Kidney (tissue), 14 donors: ENCODE measurements around the gene NR3C2. TPM values are rescaled to one million over a fixed set of nuclear protein-coding genes. Genes with fewer than 3 reads are reported as not detected.

Experiments
- DNase-seq, 5 donors: peaks; one replicate each; pipeline ENCODE4 v3.0.0-alpha.2; 2013 to 2020
- FAIRE-seq: peaks from 2 replicates; lab custom pipeline; 2012; peaks lifted over from hg19 to GRCh38; lab: Jason Lieb, UNC
- H3K27ac ChIP-seq, 2 donors: one replicate each; pipeline ENCODE4 v1.7.0; 2013; ENCODE audit warnings: low read depth in 2 of 2, low read length in 2 of 2, inconsistent platforms in 1 of 2
- H3K27me3 ChIP-seq: one replicate; pipeline ENCODE4 v1.7.1; 2013; ENCODE audit warnings: low read length, inconsistent platforms; ENCODE audit not compliant: control insufficient read depth, insufficient read depth
- H3K36me3 ChIP-seq, 3 donors: one replicate each; pipeline versions ENCODE4 v1.7.0 to v1.7.1; 2013; ENCODE audit warnings: low read length in 3 of 3, control low read depth in 1 of 3, inconsistent platforms in 1 of 3; ENCODE audit not compliant: insufficient read depth in 3 of 3, control insufficient read depth in 2 of 3
- H3K4me1 ChIP-seq, 3 donors: one replicate each; pipeline versions ENCODE4 v1.7.0 to v1.7.1; 2013; ENCODE audit warnings: low read length in 3 of 3, inconsistent platforms in 1 of 3, low read depth in 1 of 3; ENCODE audit not compliant: control insufficient read depth in 2 of 3, insufficient read depth in 2 of 3
- H3K4me3 ChIP-seq, 3 donors: one replicate each; pipeline versions ENCODE4 v1.7.0 to v1.8.1; 2013; ENCODE audit warnings: low read length in 3 of 3, control low read depth in 1 of 3, inconsistent platforms in 1 of 3
- H3K9ac ChIP-seq, 3 donors: one replicate each; pipeline versions ENCODE4 v1.7.0 to v1.7.1; 2013; ENCODE audit warnings: low read length in 3 of 3, control low read depth in 1 of 3, inconsistent platforms in 1 of 3
- H3K9me3 ChIP-seq, 3 donors: one replicate each; pipeline versions ENCODE4 v1.7.0 to v1.7.1; 2013; ENCODE audit warnings: low read length in 3 of 3, control low read depth in 1 of 3, inconsistent platforms in 1 of 3; ENCODE audit not compliant: control insufficient read depth in 2 of 3, insufficient read depth in 1 of 3
- intact Hi-C: fragments of 100-400 bp; cut with DNase I; formaldehyde crosslinking; loops from one replicate; pipeline ENCODE4 v1.11.1; 2022
- polyA plus RNA-seq: library from polyadenylated mRNA; stranded (reverse); fragments of 350-450 nt; fragmentation: Illumina TruSeq; extraction: RNeasy Lipid Tissue Mini Kit (QIAGEN cat#74804); gene quantifications from one replicate; pipeline ENCODE4 v1.2.3, GENCODE V29; 2014; ENCODE audit warnings: low read depth, low replicate concordance; ENCODE audit not compliant: insufficient read depth
- total RNA-seq: library from RNA; stranded (reverse); fragmentation: NEBNext Ultra II Directional; extraction: Animal tissue kit (Norgen Biotek cat#: 25700); gene quantifications from one replicate; pipeline ENCODE4 v1.2.1, GENCODE V29; 2021
- TF ChIP-seq, protein P1 (sequence below): IDR thresholded peaks from 3 replicates; pipeline ENCODE4 v1.5.1; 2012; ENCODE audit warnings: mild to moderate bottlenecking, moderate library complexity, borderline replicate concordance; ENCODE audit not compliant: insufficient read depth; ENCODE audit errors: extremely low read depth
- donor health status: control.
- donor health status: control.
- donor health status: control.
- donor health status: control.
- donor health status: control.
- donor health status: DM: yes; HTN: yes; CAD: no.
- donor health status: Normal renal cell carcinoma (clear cell type).

The NR3C2 gene
- total and polyA plus RNA-seq, 2 donors from 2014 or later: 8.7 to 43.4 TPM

DNA sequence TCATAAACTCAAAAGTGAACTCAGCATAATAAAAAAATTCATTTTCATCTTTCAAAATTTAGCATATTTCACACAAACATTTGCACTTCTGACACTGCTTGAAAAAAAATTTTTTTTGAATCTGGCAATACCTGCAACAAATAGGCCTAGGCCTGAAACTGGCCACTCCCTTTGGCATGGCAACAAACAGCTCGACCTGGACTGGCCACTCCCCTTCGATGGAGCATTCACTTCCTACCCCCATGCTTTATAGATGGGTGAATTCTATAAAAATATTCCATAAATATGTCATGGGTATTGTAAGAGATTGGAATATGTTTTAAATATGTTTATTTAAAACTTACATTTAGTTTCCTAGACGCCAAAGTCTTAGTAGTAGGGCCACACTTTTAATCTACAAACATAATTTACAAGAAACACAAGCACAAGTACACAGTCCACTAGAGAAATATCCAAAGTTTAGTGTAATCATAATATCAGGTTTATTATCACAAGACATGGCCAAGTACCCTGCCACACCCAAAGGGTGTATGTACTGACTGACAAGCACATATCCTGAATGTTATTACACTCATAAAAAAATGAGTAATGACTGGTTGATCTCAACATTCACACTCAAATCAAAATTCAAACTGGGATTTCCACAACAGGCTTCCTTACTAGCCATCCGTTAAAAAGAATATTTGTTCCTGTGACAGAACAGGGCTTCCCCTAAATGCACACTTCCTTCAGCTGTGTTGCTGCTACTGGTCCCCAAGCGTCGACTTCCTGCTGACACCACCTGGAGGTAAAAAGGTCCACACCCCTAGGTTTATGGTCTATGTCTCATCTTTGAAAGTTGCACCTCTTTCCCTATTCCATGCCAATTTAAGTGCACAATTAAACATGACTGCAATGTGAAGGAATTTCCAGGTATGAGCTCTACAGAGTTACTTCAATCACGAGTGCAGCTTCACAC lies 271.5 kb downstream of the NR3C2 start:
- FAIRE-seq (no peak), DNase-seq (no peak)
- Histone ChIP-seq H3K27me3 (no peaks in the 10 kb centered on the region), H3K9ac (no peak overlapping the region), H3K4me3 (no peak overlapping the region), H3K36me3 (no peaks in the 10 kb centered on the region), H3K9me3 (no peaks in the 10 kb centered on the region), H3K27ac (no peak overlapping the region), H3K4me1 (peaks cover 0 to 9% (median 5%) of the 10 kb centered on the region in 3 donors)
- intact Hi-C loops: no loop called here
- TF ChIP-seq, protein P1, sequence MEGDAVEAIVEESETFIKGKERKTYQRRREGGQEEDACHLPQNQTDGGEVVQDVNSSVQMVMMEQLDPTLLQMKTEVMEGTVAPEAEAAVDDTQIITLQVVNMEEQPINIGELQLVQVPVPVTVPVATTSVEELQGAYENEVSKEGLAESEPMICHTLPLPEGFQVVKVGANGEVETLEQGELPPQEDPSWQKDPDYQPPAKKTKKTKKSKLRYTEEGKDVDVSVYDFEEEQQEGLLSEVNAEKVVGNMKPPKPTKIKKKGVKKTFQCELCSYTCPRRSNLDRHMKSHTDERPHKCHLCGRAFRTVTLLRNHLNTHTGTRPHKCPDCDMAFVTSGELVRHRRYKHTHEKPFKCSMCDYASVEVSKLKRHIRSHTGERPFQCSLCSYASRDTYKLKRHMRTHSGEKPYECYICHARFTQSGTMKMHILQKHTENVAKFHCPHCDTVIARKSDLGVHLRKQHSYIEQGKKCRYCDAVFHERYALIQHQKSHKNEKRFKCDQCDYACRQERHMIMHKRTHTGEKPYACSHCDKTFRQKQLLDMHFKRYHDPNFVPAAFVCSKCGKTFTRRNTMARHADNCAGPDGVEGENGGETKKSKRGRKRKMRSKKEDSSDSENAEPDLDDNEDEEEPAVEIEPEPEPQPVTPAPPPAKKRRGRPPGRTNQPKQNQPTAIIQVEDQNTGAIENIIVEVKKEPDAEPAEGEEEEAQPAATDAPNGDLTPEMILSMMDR: no peak

DNA sequence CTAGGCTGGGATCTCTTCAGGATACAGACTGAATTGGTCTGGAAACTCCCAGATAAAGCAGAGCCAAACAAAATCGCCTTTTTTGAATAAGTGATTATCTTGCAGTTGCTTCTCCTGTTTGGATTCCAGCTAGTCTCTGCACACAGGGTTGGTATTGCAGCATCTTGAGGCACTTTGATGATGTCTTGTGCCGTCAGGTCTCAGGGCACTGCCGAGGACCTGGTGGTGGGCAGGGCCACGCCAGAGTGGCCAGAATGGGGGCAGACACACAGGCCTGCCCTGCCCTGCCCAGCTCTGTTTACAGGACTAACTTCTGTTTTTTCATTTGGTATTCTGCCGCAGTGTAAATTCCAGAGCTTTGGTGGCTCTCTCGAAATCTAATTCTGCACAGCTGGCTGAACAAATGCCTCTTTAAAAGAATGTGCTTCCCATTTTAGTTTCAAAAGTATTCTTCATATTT lies 276.1 kb downstream of the NR3C2 start:
- H3K9ac ChIP-seq: no peak overlapping the region
- no peaks in the 10 kb centered on the region for H3K36me3 ChIP-seq
- intact Hi-C loops: no loop called here
- no peaks in the 10 kb centered on the region for H3K9me3 ChIP-seq
- H3K4me3 ChIP-seq: peak overlapping the region in 1 of 3 donors; percentile 24
- H3K4me1 ChIP-seq: peaks cover 3 to 33% (median 12%) of the 10 kb centered on the region in 3 donors
- no peaks in the 10 kb centered on the region for H3K27me3 ChIP-seq
- DNase-seq: peak in 4 of 5 donors; percentile 28 to 61 (median 50)
- H3K27ac ChIP-seq: peak overlapping the region; percentile 39 to 54
- no peak for FAIRE-seq
- TF ChIP-seq, protein P1: no peak

DNA sequence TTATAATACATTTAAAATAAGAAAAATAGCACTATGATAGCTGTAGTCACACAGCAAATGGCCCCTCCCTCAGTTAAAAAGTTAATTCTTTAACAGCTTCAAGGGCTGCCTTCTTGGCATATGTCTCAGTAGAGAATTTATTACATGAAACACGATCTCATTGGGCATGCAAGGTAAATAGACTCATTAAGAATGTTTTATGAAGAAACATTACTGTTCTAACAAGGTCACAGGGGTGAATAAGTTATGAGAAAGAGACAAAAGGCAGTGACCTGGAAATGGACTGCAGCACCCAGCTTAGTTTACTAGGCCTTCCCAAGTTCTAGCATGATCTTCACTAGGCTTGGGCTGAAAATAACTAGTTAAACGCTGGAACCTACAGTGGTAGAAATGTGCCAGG lies 277.7 kb downstream of the NR3C2 start:
- Histone ChIP-seq H3K27me3 (no peaks in the 10 kb centered on the region), H3K4me3 (no peak overlapping the region), H3K9ac (no peak overlapping the region), H3K36me3 (no peaks in the 10 kb centered on the region), H3K27ac (peak overlapping the region; percentile 33 to 47), H3K9me3 (no peaks in the 10 kb centered on the region), H3K4me1 (peaks cover 3 to 33% (median 15%) of the 10 kb centered on the region in 3 donors)
- TF ChIP-seq, protein P1: no peak
- intact Hi-C loops: no loop called here
- DNase-seq (peak in 3 of 5 donors; percentile 24 to 83 (median 79)), FAIRE-seq (peak; percentile 81)
